ENCODE results near the gene SLC31A2.
"Not testable (repeated sequence)": the region's sequence is repeated elsewhere in the genome, so short reads cannot be mapped to it uniquely, and the experiment has no call there.

SLC31A2 gene

DNA sequence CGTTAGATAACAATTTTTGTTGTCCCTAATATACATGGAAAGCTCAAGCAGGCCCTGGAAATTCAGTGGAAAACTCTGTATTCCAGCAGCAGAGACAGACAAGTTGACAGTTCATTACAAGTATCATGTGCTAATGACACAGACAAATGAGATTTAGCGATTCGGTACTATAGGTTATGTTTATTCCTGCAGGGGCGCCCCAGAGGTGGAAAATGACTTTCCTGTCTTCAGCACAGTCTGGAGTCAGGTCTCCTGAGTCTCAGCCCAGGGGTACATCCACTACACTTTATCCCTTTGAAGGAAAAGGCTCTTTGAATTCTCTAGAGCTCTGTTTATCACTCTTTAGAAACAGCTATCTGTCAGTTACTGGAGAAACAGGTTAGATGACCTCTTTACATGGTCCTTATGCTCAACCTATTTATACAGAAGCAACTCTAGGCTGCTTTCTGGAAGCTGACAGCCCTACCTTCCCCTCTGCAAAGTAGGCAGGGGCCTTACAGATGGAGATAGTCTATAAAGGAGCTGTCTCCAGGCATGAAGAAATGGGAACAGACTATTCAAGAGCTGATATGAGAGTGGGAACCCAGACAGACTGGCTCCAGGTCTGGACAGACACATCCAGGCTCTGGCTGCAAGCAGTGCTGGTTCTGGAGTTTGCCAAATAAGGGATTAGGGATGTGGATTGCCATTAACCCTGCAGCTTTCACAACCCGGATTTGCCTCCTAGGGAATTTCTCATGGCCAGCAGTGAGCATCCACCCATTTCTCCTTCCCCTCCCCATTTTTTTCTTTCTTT is 7.2 kb upstream of the SLC31A2 start:
- TF ChIP-seq ZFX (IDR thresholded peaks at IDR 0.05; ENCODE audit: borderline replicate concordance) (no peak), CTCF (IDR thresholded peaks at IDR 0.05) (peak; percentile 19; the same call in 1 of the 2 replicates)
- no peak overlapping the region for H3K27ac ChIP-seq

- H3K27ac ChIP-seq, result no peak overlapping the region
- TF ChIP-seq CTCF (IDR thresholded peaks at IDR 0.05) (no peak), ZFX (IDR thresholded peaks at IDR 0.05; ENCODE audit: borderline replicate concordance) (no peak)
Observed at GRCh38 chr9:113148372-113148705, 2.5 kb upstream of the SLC31A2 start.

GRCh38 chr9:113148781-113149510 is 1.9 kb upstream of the SLC31A2 start:
- TF ChIP-seq CTCF (IDR thresholded peaks at IDR 0.05), result no peak
- no peak for TF ChIP-seq ZFX (IDR thresholded peaks at IDR 0.05; ENCODE audit: borderline replicate concordance)
- H3K27ac ChIP-seq, result no peak overlapping the region

DNA sequence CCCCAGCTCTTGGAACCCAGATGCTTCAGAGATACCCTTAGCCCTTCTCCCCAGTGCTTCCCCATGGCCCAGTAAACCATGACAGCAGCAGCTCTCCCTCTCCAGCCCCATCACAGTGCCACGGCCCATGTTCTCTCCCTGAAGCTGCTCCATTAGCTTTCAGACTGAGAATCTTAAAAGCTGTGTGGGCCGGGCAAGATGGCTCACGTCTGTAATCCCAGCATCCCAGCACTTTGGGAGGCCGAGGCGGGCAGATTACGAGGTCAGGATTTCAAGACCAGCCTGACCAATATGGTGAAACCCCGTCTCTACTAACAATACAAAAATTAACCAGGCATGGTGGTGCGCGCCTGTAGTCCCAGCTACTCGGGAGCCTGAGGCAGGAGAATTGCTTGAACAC is 1.2 kb upstream of the SLC31A2 start:
- not testable (repeated sequence) for H3K27ac ChIP-seq

DNA sequence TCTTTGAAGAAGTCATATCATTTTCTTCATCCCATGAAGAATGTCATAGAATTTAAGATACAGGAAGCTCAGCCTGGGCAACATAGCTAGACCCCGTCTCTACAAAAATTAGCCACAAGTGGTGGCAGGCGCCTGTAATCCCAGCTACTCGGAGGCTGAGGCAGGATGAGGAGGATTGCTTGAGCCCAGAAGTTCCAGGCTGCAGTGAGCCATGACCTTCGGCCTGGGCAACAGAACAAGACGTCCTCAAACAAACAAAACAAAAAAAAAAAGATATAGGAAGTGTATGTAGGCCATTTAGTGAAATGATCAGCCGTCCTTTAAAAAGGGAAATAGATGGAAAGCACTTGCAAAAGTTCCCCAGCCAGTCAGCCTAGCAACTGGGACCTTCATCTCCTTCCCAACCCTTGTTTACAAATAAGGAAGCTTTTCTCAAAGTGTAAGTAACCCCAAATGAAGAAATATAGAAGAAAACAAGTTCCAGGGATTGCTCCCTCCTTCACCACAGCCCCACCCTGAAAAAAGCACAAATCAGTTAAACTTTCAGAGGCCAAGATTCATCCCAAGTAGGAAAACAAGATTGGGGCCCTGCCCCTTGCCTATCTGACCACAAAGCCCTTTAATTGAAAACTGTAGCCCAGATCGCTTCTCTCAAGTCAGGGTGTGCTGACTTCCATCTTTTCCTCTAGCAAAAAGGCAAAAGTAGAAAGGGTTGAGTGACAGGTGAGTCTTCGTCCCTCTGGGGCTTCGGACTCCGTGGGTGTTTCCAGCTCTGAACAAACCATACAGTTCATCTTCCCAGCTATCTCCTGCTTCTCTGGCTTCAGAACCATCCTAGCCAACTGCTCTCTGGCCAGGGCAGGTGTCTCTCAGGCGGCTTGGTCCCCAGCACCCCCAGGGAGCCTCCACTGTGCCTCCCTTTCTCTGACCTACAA is 1.2 kb downstream of the SLC31A2 start:
- TF ChIP-seq ZFX (IDR thresholded peaks at IDR 0.05; ENCODE audit: borderline replicate concordance), result no peak
- TF ChIP-seq CTCF (IDR thresholded peaks at IDR 0.05), result no peak
- peak overlapping the region; percentile 66 for H3K27ac ChIP-seq

GRCh38 chr9:113152699-113153098 is 1.9 kb downstream of the SLC31A2 start:
- TF ChIP-seq ZFX (IDR thresholded peaks at IDR 0.05; ENCODE audit: borderline replicate concordance) (no peak), CTCF (IDR thresholded peaks at IDR 0.05) (no peak; the same call in 1 of the 2 replicates)
- H3K27ac ChIP-seq, result peak overlapping the region; percentile 66; the same call in 1 of the 2 replicates

- TF ChIP-seq ZFX (IDR thresholded peaks at IDR 0.05; ENCODE audit: borderline replicate concordance), result no peak
- no peak for TF ChIP-seq CTCF (IDR thresholded peaks at IDR 0.05)
Observed at GRCh38 chr9:113153599-113153998, 2.8 kb downstream of the SLC31A2 start.

More at GRCh38 chr9:113153599-113153998, 2.8 kb downstream of the SLC31A2 start:
- no peak overlapping the region for H3K27ac ChIP-seq

Data from 22Rv1 (cell line).